Measurements from ENCODE around the gene ITGAE.
A peak's percentile ranks its signal among the peaks of the same experiment; 100 is the strongest.
"Not testable (repeated sequence)": the region's sequence is repeated elsewhere in the genome, so short reads cannot be mapped to it uniquely, and the experiment has no call there.

Gene ITGAE

GRCh38 chr17:3800362-3801271 lies at the start of gene ITGAE:
Gene ITGAE, minus strand, starts transcription at chr17:3801188. Its CDS starts 44 bp downstream, at chr17:3801144.
- Histone ChIP-seq H3K27me3 (ENCODE audit: control insufficient read depth in 1 of 2, insufficient read depth in 2 of 2, low read length in 2 of 2) (no peaks in the 10 kb centered on the region), H3K4me3 (ENCODE audit: low read depth in 1 of 2, low read length in 2 of 2) (peak within 1 kb of the TSS in 1 of 2 donors; percentile 13), H3K9ac (ENCODE audit: low read depth in 1 of 2, low read length in 2 of 2) (peak within 1 kb of the TSS; percentile 12 to 15), H3K36me3 (ENCODE audit: control insufficient read depth in 1 of 2, insufficient read depth in 2 of 2, low read length in 2 of 2) (no peaks in the 10 kb centered on the region), H3K9me3 (ENCODE audit: control insufficient read depth in 1 of 2, low read length in 2 of 2) (no peaks in the 10 kb centered on the region), H3K4me1 (ENCODE audit: control insufficient read depth in 1 of 2, insufficient read depth in 2 of 2, low read length in 2 of 2) (peaks cover 4 to 19% of the 10 kb centered on the region in 2 donors), H3K27ac (ENCODE audit: low read depth, low read length) (no peak within 1 kb of the TSS)

- H3K36me3 ChIP-seq (ENCODE audit: control insufficient read depth in 1 of 2, insufficient read depth in 2 of 2, low read length in 2 of 2): peaks cover 0 to 4% of the 10 kb centered on the region in 2 donors
- no peak overlapping the region for H3K9ac ChIP-seq (ENCODE audit: low read depth in 1 of 2, low read length in 2 of 2)
- H3K27me3 ChIP-seq (ENCODE audit: control insufficient read depth in 1 of 2, insufficient read depth in 2 of 2, low read length in 2 of 2): no peaks in the 10 kb centered on the region
- H3K27ac ChIP-seq (ENCODE audit: low read depth, low read length): no peak overlapping the region
- H3K9me3 ChIP-seq (ENCODE audit: control insufficient read depth in 1 of 2, low read length in 2 of 2): no peaks in the 10 kb centered on the region
- H3K4me3 ChIP-seq (ENCODE audit: low read depth in 1 of 2, low read length in 2 of 2): no peak overlapping the region
- H3K4me1 ChIP-seq (ENCODE audit: control insufficient read depth in 1 of 2, insufficient read depth in 2 of 2, low read length in 2 of 2): peaks cover 14 to 16% of the 10 kb centered on the region in 2 donors
Measured at GRCh38 chr17:3848229-3848835, 47.3 kb upstream of the ITGAE start.

GRCh38 chr17:3847165-3847670 lies 46.2 kb upstream of the ITGAE start:
- peaks cover 7 to 8% of the 10 kb centered on the region in 2 donors for H3K36me3 ChIP-seq (ENCODE audit: control insufficient read depth in 1 of 2, insufficient read depth in 2 of 2, low read length in 2 of 2)
- no peak overlapping the region for H3K4me3 ChIP-seq (ENCODE audit: low read depth in 1 of 2, low read length in 2 of 2)
- H3K27me3 ChIP-seq (ENCODE audit: control insufficient read depth in 1 of 2, insufficient read depth in 2 of 2, low read length in 2 of 2): no peaks in the 10 kb centered on the region
- no peaks in the 10 kb centered on the region for H3K9me3 ChIP-seq (ENCODE audit: control insufficient read depth in 1 of 2, low read length in 2 of 2)
- H3K9ac ChIP-seq (ENCODE audit: low read depth in 1 of 2, low read length in 2 of 2): no peak overlapping the region
- peaks cover 14 to 16% of the 10 kb centered on the region in 2 donors for H3K4me1 ChIP-seq (ENCODE audit: control insufficient read depth in 1 of 2, insufficient read depth in 2 of 2, low read length in 2 of 2)
- H3K27ac ChIP-seq (ENCODE audit: low read depth, low read length): no peak overlapping the region

- H3K27ac ChIP-seq (ENCODE audit: low read depth, low read length): no peak overlapping the region
- H3K4me3 ChIP-seq (ENCODE audit: low read depth in 1 of 2, low read length in 2 of 2): peak overlapping the region in 1 of 2 donors; percentile 36
- no peak overlapping the region for H3K9ac ChIP-seq (ENCODE audit: low read depth in 1 of 2, low read length in 2 of 2)
- no peaks in the 10 kb centered on the region for H3K27me3 ChIP-seq (ENCODE audit: control insufficient read depth in 1 of 2, insufficient read depth in 2 of 2, low read length in 2 of 2)
- no peaks in the 10 kb centered on the region for H3K9me3 ChIP-seq (ENCODE audit: control insufficient read depth in 1 of 2, low read length in 2 of 2)
- H3K4me1 ChIP-seq (ENCODE audit: control insufficient read depth in 1 of 2, insufficient read depth in 2 of 2, low read length in 2 of 2): peaks cover 14 to 16% of the 10 kb centered on the region in 2 donors
- peaks cover 8 to 14% of the 10 kb centered on the region in 2 donors for H3K36me3 ChIP-seq (ENCODE audit: control insufficient read depth in 1 of 2, insufficient read depth in 2 of 2, low read length in 2 of 2)
Measured at GRCh38 chr17:3846437-3847164, 45.6 kb upstream of the ITGAE start.

- peak within 1 kb of the TSS; percentile 80 to 85 for H3K4me3 ChIP-seq (ENCODE audit: low read depth in 1 of 2, low read length in 2 of 2)
- no peaks in the 10 kb centered on the region for H3K9me3 ChIP-seq (ENCODE audit: control insufficient read depth in 1 of 2, low read length in 2 of 2)
- H3K27me3 ChIP-seq (ENCODE audit: control insufficient read depth in 1 of 2, insufficient read depth in 2 of 2, low read length in 2 of 2): no peaks in the 10 kb centered on the region
- peak within 1 kb of the TSS; percentile 77 to 82 for H3K9ac ChIP-seq (ENCODE audit: low read depth in 1 of 2, low read length in 2 of 2)
- peaks cover 8 to 15% of the 10 kb centered on the region in 2 donors for H3K36me3 ChIP-seq (ENCODE audit: control insufficient read depth in 1 of 2, insufficient read depth in 2 of 2, low read length in 2 of 2)
- H3K27ac ChIP-seq (ENCODE audit: low read depth, low read length): peak within 1 kb of the TSS; percentile 66
- H3K4me1 ChIP-seq (ENCODE audit: control insufficient read depth in 1 of 2, insufficient read depth in 2 of 2, low read length in 2 of 2): peaks cover 14 to 16% of the 10 kb centered on the region in 2 donors
Measured at GRCh38 chr17:3845621-3846436, 44.8 kb upstream of the ITGAE start, which contains the start of gene NCBP3. Gene NCBP3, minus strand, starts transcription at chr17:3846246. Its CDS starts 23 bp downstream, at chr17:3846223.

- Histone ChIP-seq H3K27me3 (ENCODE audit: control insufficient read depth in 1 of 2, insufficient read depth in 2 of 2, low read length in 2 of 2) (no peaks in the 10 kb centered on the region), H3K9me3 (ENCODE audit: control insufficient read depth in 1 of 2, low read length in 2 of 2) (no peaks in the 10 kb centered on the region), H3K9ac (ENCODE audit: low read depth in 1 of 2, low read length in 2 of 2) (peak overlapping the region; percentile 77 to 82)
Measured at GRCh38 chr17:3845291-3845620, 44.3 kb upstream of the ITGAE start.

GRCh38 chr17:3844556-3844955 lies 43.6 kb upstream of the ITGAE start:
- Histone ChIP-seq H3K4me3 (ENCODE audit: low read depth in 1 of 2, low read length in 2 of 2) (peak overlapping the region; percentile 80 to 85), H3K36me3 (ENCODE audit: control insufficient read depth in 1 of 2, insufficient read depth in 2 of 2, low read length in 2 of 2) (peaks cover 18 to 28% of the 10 kb centered on the region in 2 donors), H3K4me1 (ENCODE audit: control insufficient read depth in 1 of 2, insufficient read depth in 2 of 2, low read length in 2 of 2) (peaks cover 14 to 22% of the 10 kb centered on the region in 2 donors)
- not testable (repeated sequence) for H3K27ac ChIP-seq (ENCODE audit: low read depth, low read length); H3K27me3 ChIP-seq (ENCODE audit: control insufficient read depth in 1 of 2, insufficient read depth in 2 of 2, low read length in 2 of 2); H3K9ac ChIP-seq (ENCODE audit: low read depth in 1 of 2, low read length in 2 of 2); H3K9me3 ChIP-seq (ENCODE audit: control insufficient read depth in 1 of 2, low read length in 2 of 2)

More at GRCh38 chr17:3845291-3845620, 44.3 kb upstream of the ITGAE start:
- Histone ChIP-seq H3K4me3 (ENCODE audit: low read depth in 1 of 2, low read length in 2 of 2) (peak overlapping the region; percentile 80 to 85), H3K36me3 (ENCODE audit: control insufficient read depth in 1 of 2, insufficient read depth in 2 of 2, low read length in 2 of 2) (peaks cover 11 to 21% of the 10 kb centered on the region in 2 donors), H3K4me1 (ENCODE audit: control insufficient read depth in 1 of 2, insufficient read depth in 2 of 2, low read length in 2 of 2) (peaks cover 14 to 17% of the 10 kb centered on the region in 2 donors), H3K27ac (ENCODE audit: low read depth, low read length) (no peak overlapping the region)

- peaks cover 17 to 22% of the 10 kb centered on the region in 2 donors for H3K4me1 ChIP-seq (ENCODE audit: control insufficient read depth in 1 of 2, insufficient read depth in 2 of 2, low read length in 2 of 2)
- no peak overlapping the region for H3K27ac ChIP-seq (ENCODE audit: low read depth, low read length)
Measured at GRCh38 chr17:3843935-3844516, 43.0 kb upstream of the ITGAE start.

GRCh38 chr17:3838206-3838605 lies 37.2 kb upstream of the ITGAE start:
- no peaks in the 10 kb centered on the region for H3K9me3 ChIP-seq (ENCODE audit: control insufficient read depth in 1 of 2, low read length in 2 of 2)
- H3K27me3 ChIP-seq (ENCODE audit: control insufficient read depth in 1 of 2, insufficient read depth in 2 of 2, low read length in 2 of 2): no peaks in the 10 kb centered on the region
- H3K36me3 ChIP-seq (ENCODE audit: control insufficient read depth in 1 of 2, insufficient read depth in 2 of 2, low read length in 2 of 2): peaks cover 31 to 55% of the 10 kb centered on the region in 2 donors
- H3K27ac ChIP-seq (ENCODE audit: low read depth, low read length): no peak overlapping the region
- H3K4me3 ChIP-seq (ENCODE audit: low read depth in 1 of 2, low read length in 2 of 2): no peak overlapping the region
- no peak overlapping the region for H3K9ac ChIP-seq (ENCODE audit: low read depth in 1 of 2, low read length in 2 of 2)
- H3K4me1 ChIP-seq (ENCODE audit: control insufficient read depth in 1 of 2, insufficient read depth in 2 of 2, low read length in 2 of 2): peaks cover 11 to 18% of the 10 kb centered on the region in 2 donors

More at GRCh38 chr17:3843935-3844516, 43.0 kb upstream of the ITGAE start:
- Histone ChIP-seq H3K27me3 (ENCODE audit: control insufficient read depth in 1 of 2, insufficient read depth in 2 of 2, low read length in 2 of 2) (no peaks in the 10 kb centered on the region), H3K9ac (ENCODE audit: low read depth in 1 of 2, low read length in 2 of 2) (no peak overlapping the region), H3K9me3 (ENCODE audit: control insufficient read depth in 1 of 2, low read length in 2 of 2) (no peaks in the 10 kb centered on the region), H3K4me3 (ENCODE audit: low read depth in 1 of 2, low read length in 2 of 2) (peak overlapping the region in 1 of 2 donors; percentile 7), H3K36me3 (ENCODE audit: control insufficient read depth in 1 of 2, insufficient read depth in 2 of 2, low read length in 2 of 2) (peaks cover 20 to 30% of the 10 kb centered on the region in 2 donors)
